GM18951 (cell line): ENCODE measurements around the gene LIM2.

ENCODE experiments used
- POLR2A ChIP-seq: IDR thresholded peaks from 4 replicates; pipeline ENCODE4 v1.6.1; 2011; ENCODE audit warnings: mild to moderate bottlenecking; ENCODE audit not compliant: insufficient read length, insufficient read depth; ENCODE audit errors: extremely low read depth
- in situ Hi-C: fragments of 300-500 bp; cut with MboI; formaldehyde crosslinking; loops from one replicate; pipeline ENCODE4 v1.12.0; 2022; ENCODE audit warnings: low sequenced_read_pairs, mixed read lengths, inconsistent platforms; ENCODE audit not compliant: unreplicated experiment

Gene LIM2

GRCh38 chr19:51351266-51351990, 36.3 kb downstream of the LIM2 start:
- in situ Hi-C loops, result no loop called here
- TF ChIP-seq POLR2A, result no peak

DNA sequence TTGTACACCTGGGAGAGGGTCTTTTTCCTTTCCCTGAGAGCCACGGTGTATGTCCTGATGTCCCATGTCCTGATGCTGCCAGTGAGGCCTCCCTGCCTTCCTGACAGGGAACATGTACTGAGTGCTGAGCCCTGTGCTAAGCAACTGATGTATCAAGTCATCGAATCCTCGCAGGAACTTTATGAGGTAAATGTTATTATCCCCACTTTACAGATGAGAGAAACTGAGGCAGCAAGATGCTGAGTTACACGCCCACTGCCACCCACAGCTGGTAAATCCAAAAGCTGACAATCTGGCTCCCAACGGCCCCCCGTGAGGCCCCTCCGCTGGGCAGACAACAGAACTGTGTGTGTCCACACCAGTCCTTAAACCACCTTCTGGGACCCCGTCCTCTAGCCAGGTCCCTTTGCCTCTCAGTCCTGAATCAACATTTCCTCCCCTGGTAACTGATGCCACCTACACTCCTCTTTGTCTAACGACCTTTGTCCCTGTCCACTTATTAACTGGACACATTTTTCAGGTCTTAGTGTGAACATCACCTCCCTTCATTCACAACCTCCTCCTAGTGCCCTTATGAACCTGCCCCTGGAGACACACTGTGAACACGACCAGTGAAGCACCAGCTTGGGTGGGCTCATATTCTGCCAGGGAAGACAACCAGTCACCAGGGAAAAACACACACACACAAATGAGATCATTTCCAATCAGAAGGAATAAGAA, 40.4 kb downstream of the LIM2 start:
- in situ Hi-C loops, result no loop called here
- TF ChIP-seq POLR2A, result no peak

GRCh38 chr19:51346742-51347141, 41.0 kb downstream of the LIM2 start:
- no peak for TF ChIP-seq POLR2A
- in situ Hi-C loops, result no loop called here

- TF ChIP-seq POLR2A, result no peak
- in situ Hi-C loops, result no loop called here
Measured at GRCh38 chr19:51345076-51345620, 42.6 kb downstream of the LIM2 start.

GRCh38 chr19:51342631-51343569, 44.9 kb downstream of the LIM2 start:
- in situ Hi-C loops, result no loop called here
- no peak for TF ChIP-seq POLR2A

- in situ Hi-C loops, result no loop called here
Measured at GRCh38 chr19:51341976-51342580, 45.7 kb downstream of the LIM2 start, which contains the start of gene VSIG10L. VSIG10L (minus strand) TSS chr19:51342139; CDS start chr19:51342124, 15 bp downstream.

DNA sequence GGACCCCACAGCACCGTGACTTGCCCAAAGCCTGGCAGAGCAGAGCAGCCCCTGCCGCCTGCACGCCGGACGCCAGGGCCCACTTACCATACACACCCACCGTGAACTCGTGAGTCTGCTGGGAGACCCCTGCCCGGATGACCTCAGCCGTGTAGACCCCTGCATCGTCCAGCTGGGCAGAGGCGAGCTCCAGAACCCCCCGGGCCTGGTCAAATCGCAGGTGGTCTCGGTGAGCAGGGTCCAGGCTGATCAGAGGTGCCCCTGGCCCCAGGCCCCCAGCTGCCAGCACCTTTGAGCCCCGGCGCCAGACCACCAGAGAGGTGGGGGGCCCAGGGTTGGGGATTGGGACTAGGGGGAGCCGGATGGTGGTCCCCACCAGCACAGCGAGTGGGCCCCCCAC, 46.7 kb downstream of the LIM2 start:
- in situ Hi-C loops, result no loop called here
- TF ChIP-seq POLR2A, result no peak

More at GRCh38 chr19:51341976-51342580, 45.7 kb downstream of the LIM2 start, which contains the start of gene VSIG10L:
- no peak for TF ChIP-seq POLR2A

DNA sequence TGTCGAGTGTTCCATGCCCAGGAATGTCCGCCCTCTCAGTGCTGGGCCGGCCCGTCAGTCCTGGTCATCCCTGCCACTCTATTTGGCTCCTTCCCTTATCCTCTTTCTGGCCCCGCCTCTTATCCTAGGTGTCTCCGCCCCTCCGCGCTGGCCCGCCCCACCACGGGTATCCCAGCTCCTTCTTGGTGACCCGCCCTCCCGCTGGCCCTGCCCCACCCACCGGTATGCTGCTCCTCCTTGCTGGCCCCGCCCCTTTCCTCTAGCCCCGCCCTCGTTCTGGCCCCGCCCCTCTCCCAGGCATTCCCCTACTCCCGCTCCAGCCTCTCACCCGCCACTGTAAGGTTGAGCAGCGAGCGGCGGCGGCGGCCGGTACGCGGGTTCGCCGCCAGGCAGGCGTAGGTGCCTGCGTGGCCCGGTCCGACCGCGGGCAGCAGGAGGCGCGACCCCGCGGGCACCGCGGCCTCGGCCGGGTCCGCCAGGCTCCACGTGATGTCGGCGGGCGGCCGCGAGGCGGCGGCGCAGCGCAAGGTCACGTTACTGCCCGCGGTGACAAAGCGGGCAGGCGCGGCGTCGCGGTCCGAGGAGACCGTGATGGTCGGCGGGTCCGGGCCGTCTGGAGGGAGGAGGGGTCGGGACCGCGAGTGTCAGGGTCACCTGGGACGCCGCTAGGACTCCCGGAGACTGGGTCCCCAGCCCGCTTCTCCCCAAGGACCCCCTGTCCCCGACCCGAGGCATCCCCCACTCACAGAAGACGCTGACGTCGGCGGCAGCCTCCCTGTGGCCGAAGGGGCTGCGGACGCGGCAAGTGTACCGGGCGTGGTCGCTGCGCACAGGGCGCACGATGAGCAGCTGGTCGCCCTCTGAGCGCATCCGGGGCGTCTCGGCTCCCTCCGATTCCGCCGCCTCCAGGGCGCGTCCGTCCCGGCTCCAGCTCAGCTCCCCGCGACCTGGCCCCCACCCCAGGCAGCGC, 47.8 kb downstream of the LIM2 start:
- peak; percentile 54 for TF ChIP-seq POLR2A
- in situ Hi-C loops, result no loop called here

GRCh38 chr19:51339313-51339686, 48.5 kb downstream of the LIM2 start:
- no peak for TF ChIP-seq POLR2A

DNA sequence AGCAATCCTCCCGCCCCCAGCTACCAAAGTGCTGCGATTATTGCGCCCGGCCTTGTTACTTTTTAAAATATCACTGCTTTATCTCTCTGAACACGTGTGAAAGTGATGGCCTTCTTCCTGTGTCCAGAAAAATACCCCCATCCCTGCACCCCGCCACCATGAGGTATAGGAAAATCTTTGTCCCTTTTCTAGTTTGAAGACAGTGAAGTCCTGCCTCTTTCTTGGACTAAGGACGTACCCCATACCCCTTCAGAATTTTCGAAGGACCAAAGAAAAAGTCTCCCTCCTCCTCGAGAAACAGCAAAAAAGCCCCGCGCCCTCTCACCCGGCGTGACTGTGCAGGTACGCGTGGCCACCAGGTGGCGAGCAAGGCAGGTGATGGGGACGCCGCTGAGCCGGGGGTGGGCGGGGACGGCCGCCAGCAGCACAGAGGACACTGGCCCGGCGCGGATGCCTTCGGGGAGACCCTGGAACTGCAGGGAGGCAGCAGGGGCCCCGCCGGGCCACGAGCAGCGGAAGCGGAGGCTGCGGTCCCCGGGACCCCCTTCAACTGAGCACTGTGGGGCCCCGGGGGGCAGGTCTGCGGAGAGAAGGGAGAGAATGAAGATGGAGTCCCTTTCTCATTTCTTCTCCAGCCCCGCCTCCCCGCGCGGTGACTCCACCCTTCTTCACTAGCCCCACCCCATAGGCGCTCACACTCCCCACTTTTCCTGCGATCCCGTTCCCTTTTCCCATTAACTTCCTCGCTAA, 49.0 kb downstream of the LIM2 start:
- in situ Hi-C loops, result no loop called here

More at GRCh38 chr19:51339313-51339686, 48.5 kb downstream of the LIM2 start:
- in situ Hi-C loops, result no loop called here

More for the DNA sequence above, 49.0 kb downstream of the LIM2 start:
- TF ChIP-seq POLR2A, result peak; percentile 18
